HepG2 (cell line): ENCODE results near the gene UNKL. TPM values are rescaled to one million over a fixed set of nuclear protein-coding genes. Genes with fewer than 3 reads are reported as not detected.

ENCODE experiments used
- DR1 ChIP-seq: sonication (generic); formaldehyde crosslinking; IDR thresholded peaks from 2 replicates; pipeline ENCODE4 v1.8.0; 2021; ENCODE audit warnings: mild to moderate bottlenecking, missing genetic modification reagents, inconsistent platforms
- HNRNPL ChIP-seq: fragments of 200-400 bp; formaldehyde crosslinking; IDR thresholded peaks from 2 replicates; pipeline ENCODE4 v1.6.1; 2017; ENCODE audit warnings: mild to moderate bottlenecking, low read depth, low read length
- HOXA9 ChIP-seq: sonication (generic); formaldehyde crosslinking; IDR thresholded peaks from 2 replicates; pipeline ENCODE4 v1.8.1; 2022; ENCODE audit warnings: missing genetic modification reagents, mild to moderate bottlenecking, moderate library complexity, borderline replicate concordance
- MEF2D ChIP-seq: sonication (generic); formaldehyde crosslinking; IDR thresholded peaks from 2 replicates; pipeline ENCODE4 v1.5.1; 2020; ENCODE audit warnings: mild to moderate bottlenecking, missing genetic modification reagents
- NCOR1 ChIP-seq: fragments of 200-600 bp; sonication (generic); IDR thresholded peaks from 2 replicates; pipeline ENCODE4 v1.7.0; 2017; ENCODE audit warnings: antibody characterized with exemption, low read length, borderline replicate concordance
- NFE2L2 ChIP-seq: fragments of 150-350 bp; IDR thresholded peaks from 2 replicates; pipeline ENCODE4 v1.6.1; 2014; ENCODE audit warnings: low read length
- PHF20 ChIP-seq: sonication (generic); formaldehyde crosslinking; IDR thresholded peaks from 2 replicates; pipeline ENCODE4 v1.5.0; 2020; ENCODE audit warnings: mild to moderate bottlenecking, missing genetic modification reagents
- PPARG ChIP-seq: conservative IDR thresholded peaks from 2 replicates; pipeline ENCODE4 v1.6.1; 2016; ENCODE audit warnings: missing biosample characterization, missing genetic modification reagents
- TFDP1 ChIP-seq: IDR thresholded peaks from 2 replicates; pipeline ENCODE4 v1.6.1; 2016; ENCODE audit warnings: missing compliant biosample characterization, missing genetic modification reagents, borderline replicate concordance
- ZFP62 ChIP-seq: sonication (generic); formaldehyde crosslinking; IDR thresholded peaks from 2 replicates; pipeline ENCODE4 v1.4.0; 2020; ENCODE audit warnings: missing genetic modification reagents
- ZNF136 ChIP-seq: sonication (generic); formaldehyde crosslinking; IDR thresholded peaks from 2 replicates; pipeline ENCODE4 v1.8.1; 2022; ENCODE audit warnings: low read depth, mild to moderate bottlenecking, moderate library complexity, missing genetic modification reagents
- ZNF276 ChIP-seq: sonication (generic); formaldehyde crosslinking; IDR thresholded peaks from 2 replicates; pipeline ENCODE4 v1.4.0; 2020; ENCODE audit warnings: mild to moderate bottlenecking, low read depth, missing genetic modification reagents
- ZNF282 ChIP-seq: fragments of 450-650 bp; IDR thresholded peaks from 2 replicates; pipeline ENCODE4 v1.6.1; 2018; ENCODE audit not compliant: partially characterized antibody
- ZNF3 ChIP-seq: IDR thresholded peaks from 2 replicates; pipeline ENCODE4 v1.7.0; 2017; ENCODE audit warnings: inconsistent platforms
- ZNF646 ChIP-seq: sonication (generic); formaldehyde crosslinking; IDR thresholded peaks from 2 replicates; pipeline ENCODE4 v1.9.0; 2021; ENCODE audit warnings: mild to moderate bottlenecking, missing genetic modification reagents
- ZNF652 ChIP-seq: IDR thresholded peaks from 2 replicates; pipeline ENCODE4 v1.6.1; 2016; ENCODE audit warnings: low read depth, borderline replicate concordance
- ZNF770 ChIP-seq: sonication (generic); formaldehyde crosslinking; IDR thresholded peaks from 2 replicates; pipeline ENCODE4 v1.5.0; 2020; ENCODE audit warnings: mild to moderate bottlenecking, missing genetic modification reagents
- ZNF816 ChIP-seq: sonication (generic); formaldehyde crosslinking; IDR thresholded peaks from 2 replicates; pipeline ENCODE4 v1.8.0; 2022; ENCODE audit warnings: missing genetic modification reagents, mild to moderate bottlenecking, borderline replicate concordance
- polyA plus RNA-seq, 8 experiments: library from polyadenylated mRNA; depleted of rRNA in 3 of 8; stranded (reverse) in 7 of 8; unstranded in 1 of 8; fragments of >200 nt; fragmentation: Illumina TruSeq in 4 of 8; extraction: Trizol in 4 of 8; gene quantifications; 2 replicates each; pipeline versions ENCODE4 v1.2.1 to v1.2.3, GENCODE V29; 2011 to 2016; ENCODE audit warnings: low read depth in 4 of 8, missing spikeins in 1 of 8, mixed read lengths in 1 of 8; ENCODE audit not compliant: insufficient read depth in 1 of 8
- total RNA-seq, 5 experiments: library from RNA; depleted of rRNA; stranded (reverse); fragments of >200 nt; fragmentation: Illumina TruSeq; extraction: Trizol; gene quantifications; 2 replicates each; pipeline ENCODE4 v1.2.3, GENCODE V29; 2016; ENCODE audit warnings: low read depth in 1 of 5

UNKL gene
- total and polyA plus RNA-seq, 2 of the 13 experiments (the other 11 are each of a cell fraction or from before 2014, with no cell fraction given) = 10.4 to 17.6 TPM

GRCh38 chr16:1342526-1343427, 71.7 kb downstream of the UNKL start (continued):
- TF ChIP-seq ZFP62 (CRISPR knock-in tag) = no peak
- TF ChIP-seq DR1 = peak; percentile 95
- TF ChIP-seq ZNF3 = no peak
- no peak for TF ChIP-seq NCOR1
- no peak for TF ChIP-seq ZNF816 (CRISPR knock-in tag)
- no peak for TF ChIP-seq MEF2D (CRISPR knock-in tag)
- no peak for TF ChIP-seq ZNF770 (CRISPR knock-in tag)
- no peak for TF ChIP-seq NFE2L2
- peak; percentile 27; the same call in 1 of the 2 replicates for TF ChIP-seq TFDP1
- peak; percentile 88 for TF ChIP-seq HNRNPL
- TF ChIP-seq PPARG (CRISPR knock-in tag) = no peak
- no peak for TF ChIP-seq ZNF276 (CRISPR knock-in tag)
- TF ChIP-seq ZNF652 (CRISPR knock-in tag) = no peak
- no peak for TF ChIP-seq HOXA9
- TF ChIP-seq PHF20 (CRISPR knock-in tag) = no peak
- TF ChIP-seq ZNF646 = no peak
- TF ChIP-seq ZNF282 = no peak
- no peak for TF ChIP-seq ZNF136
